ENCODE data around the gene SNX17.
"Not testable (repeated sequence)": the region's sequence is repeated elsewhere in the genome, so short reads cannot be mapped to it uniquely, and the experiment has no call there.

Gene SNX17, protein sequence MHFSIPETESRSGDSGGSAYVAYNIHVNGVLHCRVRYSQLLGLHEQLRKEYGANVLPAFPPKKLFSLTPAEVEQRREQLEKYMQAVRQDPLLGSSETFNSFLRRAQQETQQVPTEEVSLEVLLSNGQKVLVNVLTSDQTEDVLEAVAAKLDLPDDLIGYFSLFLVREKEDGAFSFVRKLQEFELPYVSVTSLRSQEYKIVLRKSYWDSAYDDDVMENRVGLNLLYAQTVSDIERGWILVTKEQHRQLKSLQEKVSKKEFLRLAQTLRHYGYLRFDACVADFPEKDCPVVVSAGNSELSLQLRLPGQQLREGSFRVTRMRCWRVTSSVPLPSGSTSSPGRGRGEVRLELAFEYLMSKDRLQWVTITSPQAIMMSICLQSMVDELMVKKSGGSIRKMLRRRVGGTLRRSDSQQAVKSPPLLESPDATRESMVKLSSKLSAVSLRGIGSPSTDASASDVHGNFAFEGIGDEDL

DNA sequence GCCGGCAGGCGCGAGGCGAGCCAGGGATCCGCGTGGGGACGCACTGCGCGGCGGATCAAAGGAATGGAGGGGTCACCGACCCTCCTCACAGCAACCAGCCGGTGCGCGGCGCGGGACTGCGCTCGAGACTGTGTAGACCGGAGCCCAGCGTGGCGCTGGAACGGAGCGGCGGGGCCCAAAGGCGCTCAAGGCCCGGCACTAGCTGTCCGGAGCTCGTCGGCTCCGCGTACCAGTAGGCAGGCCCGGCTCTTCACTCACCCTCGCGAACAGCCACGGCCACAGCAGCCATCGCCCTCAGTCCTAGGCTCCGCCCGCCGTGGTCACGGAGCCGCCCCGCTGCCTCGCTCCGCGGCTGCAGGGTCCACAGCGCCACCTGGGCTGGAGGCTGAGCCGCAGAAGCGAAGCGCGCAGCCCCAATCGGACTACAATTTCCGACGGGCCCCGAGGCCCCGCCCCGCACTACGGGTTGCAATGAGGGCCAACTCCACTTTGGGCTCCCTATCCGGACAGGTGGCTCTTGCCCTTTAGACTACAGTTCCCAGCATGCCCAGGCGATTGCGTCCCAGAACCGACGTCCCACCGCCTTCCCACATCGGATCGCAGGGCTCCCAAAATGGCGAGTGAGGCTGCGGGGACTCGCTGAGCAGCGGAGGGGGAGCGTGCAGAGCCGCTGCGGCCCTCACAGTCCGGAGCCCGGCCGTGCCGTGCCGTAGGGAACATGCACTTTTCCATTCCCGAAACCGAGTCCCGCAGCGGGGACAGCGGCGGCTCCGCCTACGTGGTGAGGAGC, at the start of gene SNX17, which contains the start of gene EIF2B4:
SNX17 (plus strand) TSS at position 591 of the 790 bp plus-strand sequence; CDS start at position 719, 128 bp downstream.
EIF2B4 (minus strand) TSS at position 313 of the 790 bp plus-strand sequence; CDS start at position 289, 24 bp downstream.
- DNase-seq (peak; percentile 99), ATAC-seq (peak; percentile 94)

DNA sequence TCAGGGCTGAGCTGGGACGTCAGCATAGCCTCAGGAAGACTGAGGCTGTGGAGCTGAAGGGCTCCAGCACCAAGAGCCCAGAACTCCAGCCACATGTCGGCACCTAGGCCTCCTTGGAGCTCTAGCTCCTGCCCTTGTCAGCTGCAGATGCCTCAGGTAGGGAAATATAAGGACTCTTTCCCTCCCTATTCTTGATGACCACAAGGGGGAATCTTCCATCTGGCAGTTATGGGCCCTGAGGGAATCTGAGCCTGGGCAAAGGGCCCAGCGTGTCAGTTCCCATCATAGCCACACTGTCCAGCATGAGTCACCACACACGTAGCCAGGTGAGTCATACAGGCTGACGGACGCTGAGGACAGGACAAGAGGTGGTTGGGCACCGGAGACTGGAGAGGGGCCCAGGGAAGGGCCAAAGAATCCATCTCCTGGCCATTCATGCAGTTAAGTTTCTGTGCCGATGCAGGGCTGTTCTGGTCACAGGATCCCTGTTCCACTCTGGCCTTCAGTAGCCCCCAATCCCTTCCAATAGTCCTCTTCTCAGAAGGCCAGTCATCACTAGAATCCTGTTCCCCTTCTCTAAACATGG, 49.4 kb upstream of the SNX17 start:
- no peak for ATAC-seq
- no peak for DNase-seq

DNA sequence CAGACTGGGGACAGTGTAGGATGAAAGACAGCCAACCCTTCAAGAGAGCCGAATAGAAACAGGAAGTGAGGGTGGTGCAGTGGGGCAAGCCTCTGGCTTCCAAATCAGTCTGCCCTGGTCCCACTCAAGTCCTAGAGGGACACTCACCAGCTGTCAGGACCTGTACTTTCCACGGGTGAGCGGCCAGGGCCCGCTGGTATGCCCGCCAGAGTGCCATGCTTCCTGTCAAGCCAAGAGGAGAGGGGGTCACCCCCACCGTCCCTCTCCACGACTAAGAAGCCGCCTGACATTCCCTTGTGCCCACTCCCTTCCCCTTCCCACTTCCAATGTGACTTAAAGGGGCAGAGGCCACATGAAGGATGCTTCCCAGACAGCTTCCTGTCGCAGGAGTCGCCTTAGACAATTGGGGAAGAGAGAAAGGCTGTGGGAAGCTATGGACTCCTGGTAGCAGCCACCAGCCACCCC, 48.1 kb upstream of the SNX17 start:
- ATAC-seq (peak; percentile 21), DNase-seq (peak; percentile 22)

DNA sequence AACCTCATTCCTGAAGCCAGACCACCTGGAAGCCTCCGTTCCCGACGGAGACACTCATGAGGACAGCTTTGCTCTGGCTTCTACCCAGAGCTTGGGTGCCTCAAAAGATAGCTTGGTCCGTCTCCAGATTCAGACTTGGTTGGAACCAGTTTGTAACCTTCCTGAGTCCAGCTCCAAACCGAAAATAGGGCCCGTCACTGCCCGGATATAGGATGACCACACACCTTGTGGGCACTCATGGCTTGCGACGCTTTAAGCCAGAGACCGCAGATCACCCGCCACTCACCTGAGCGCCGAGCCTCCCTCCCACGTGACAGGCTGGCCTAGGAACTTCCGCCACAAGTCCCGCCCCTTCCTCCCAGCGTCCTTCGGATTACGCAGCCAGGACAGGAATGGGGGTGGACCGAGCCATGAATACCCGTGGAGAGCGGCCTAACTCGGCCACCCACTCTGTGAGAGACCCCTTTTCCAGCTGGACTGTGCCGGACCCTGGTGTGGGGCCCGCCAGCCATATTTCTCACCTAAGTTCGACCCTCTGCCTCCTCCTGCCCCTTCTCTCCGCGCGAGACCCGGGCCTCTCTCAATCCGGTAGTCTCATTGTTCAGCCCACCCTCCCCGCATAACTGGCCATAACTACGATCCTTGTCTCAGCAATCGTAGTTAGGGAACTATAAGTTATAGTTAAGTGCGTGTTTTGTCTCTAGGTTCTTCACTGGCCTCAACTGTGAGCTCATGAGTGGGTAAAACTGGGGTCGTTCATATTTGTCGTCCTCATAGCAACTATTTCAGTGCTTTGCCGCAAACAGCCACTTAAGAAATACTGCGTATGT, 47.4 kb upstream of the SNX17 start, which contains the start of gene MPV17:
MPV17 (minus strand) TSS at position 332 of the 830 bp plus-strand sequence. CDS start 580 bp downstream, outside the sequence.
- DNase-seq (peak; percentile 90), ATAC-seq (peak; percentile 96)

DNA sequence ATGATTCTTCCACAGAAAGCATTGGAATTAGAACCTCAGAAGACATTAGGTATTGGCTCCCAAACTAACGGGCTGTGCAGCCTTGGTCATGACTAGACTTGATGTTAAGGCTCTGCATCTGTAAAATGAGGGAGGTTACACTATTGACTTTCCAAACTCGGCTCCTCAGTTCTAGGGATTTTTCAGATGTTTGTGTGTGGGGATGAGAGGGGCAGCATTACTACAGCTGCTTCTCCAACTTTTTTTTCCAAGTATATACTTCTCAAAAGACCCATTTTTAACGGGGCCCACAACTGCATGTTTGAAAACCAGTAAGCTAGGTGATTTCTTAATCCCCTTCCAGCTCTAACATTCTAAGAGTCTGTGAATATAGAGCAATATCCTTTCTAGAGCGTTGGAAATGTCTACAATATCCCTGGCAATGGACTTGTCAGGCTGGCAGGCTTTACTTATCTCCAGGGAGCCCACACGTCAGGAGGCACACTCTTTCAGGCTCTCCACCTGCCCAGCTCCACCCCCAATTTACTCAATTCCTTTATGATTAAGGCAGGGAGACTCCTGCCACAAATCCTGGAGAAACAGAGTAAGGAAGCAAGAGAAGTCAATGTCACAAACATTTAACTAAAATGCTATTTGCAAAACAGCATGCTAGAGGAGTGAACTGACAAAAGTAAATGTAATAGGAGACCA, 46.7 kb upstream of the SNX17 start:
- ATAC-seq, result peak; percentile 3
- no peak for DNase-seq

DNA sequence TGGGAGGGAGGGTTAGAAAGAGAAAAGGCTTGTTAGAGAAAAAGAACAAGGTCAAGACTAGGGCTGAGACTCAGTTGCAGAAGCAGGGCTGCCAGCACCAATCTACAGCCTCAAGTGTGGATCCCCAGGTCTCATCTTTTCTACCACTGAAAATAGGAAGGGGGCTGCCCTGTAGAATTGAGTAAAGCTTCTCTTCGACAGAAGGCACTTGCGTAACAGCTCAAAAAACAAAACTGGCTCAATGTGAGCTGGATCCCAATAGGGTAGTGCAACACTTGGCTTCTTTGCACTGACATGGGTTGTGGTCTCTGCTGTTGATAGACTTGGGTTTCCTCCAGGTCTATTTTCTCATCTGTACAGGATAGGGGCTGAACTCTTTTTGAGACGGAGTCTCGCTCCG, 45.7 kb upstream of the SNX17 start:
- ATAC-seq, result no peak
- no peak for DNase-seq

DNA sequence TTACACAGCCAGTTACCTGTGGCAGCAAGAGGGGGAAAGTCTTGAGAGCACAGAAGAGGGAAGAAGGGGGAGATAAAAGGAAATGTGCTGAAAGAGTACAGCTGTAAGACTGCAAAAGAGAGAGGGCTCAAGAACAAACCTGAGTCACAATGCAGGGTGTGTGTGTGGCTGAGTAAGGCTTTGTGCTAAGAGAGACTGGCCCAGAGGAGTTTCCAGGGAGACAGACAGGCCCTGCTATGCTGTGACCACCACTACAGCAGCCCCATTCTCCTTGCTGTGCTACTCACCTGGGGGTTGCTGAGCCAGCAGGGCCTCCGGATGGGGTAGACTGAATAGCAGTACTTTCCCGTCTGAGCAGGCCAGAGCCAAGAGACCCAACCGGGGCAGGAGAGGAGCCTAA, 35.1 kb upstream of the SNX17 start:
- ATAC-seq (no peak), DNase-seq (no peak)

DNA sequence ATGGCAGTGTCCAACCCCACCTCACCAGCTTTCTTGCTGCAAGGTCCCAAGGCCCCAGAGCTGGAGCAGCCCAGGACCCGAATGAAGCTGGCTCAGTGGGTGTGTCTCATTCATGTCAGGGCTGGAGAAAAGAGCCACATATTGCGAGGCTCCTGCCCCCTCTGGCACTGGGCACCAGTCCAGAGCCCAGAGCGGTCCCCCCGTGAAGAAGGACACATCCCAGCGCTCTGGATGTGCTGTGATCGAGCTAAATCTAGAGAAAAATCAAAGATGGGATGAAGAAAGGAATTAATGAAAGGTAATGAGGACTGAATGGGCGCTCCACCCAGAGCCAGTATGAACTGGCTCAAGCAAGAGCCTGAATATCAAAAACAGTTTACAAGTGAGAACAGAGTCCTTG, 34.2 kb upstream of the SNX17 start:
- ATAC-seq (no peak), DNase-seq (no peak)

DNA sequence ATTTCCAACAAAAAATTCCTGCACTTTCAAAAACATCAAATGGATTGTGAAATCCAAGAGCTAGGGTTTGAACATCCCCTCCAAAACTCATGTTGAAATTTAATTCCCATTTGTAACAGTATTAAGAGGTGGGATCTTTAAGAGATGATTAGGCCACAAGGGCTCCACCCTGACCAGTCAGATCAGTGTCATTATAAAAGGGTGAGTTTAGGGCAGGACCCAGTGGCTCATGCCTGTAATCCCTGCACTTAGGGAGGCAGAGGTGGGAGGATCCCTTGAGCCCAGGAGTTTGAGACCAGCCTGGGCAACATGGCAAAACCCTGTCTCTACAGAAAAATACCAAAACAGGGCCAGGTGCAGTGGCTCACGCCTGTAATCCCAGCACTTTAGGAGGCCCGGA, 22.8 kb upstream of the SNX17 start:
- ATAC-seq (no peak), DNase-seq (no peak)

DNA sequence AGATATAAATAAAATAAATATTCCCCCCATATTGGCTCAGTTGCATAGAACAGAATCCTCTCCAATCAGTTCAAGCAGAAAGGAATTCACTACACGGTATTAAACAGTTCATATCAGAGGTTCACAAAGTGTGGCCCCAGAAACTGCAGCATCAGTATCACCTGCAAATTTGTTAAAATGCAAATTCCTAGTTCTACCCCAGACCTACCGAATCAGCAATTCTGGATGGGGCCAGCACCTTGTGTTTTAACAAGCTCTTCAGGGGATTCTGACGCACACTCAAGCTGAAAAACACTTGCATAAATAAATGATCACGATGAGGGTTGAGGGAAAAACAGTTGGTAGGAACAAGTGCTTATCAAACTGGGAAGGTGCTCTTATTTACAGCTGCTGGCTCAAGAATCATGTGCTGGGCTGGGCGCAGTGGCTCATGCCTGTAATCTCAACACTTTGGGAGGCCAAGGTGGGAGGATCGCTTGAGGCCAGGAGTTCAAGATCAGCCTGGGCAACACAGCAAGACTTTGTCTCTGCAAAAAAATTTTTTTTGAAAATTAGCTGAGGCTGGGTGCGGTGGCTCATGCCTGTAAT, 20.2 kb upstream of the SNX17 start:
- ATAC-seq, result no peak
- DNase-seq, result no peak

DNA sequence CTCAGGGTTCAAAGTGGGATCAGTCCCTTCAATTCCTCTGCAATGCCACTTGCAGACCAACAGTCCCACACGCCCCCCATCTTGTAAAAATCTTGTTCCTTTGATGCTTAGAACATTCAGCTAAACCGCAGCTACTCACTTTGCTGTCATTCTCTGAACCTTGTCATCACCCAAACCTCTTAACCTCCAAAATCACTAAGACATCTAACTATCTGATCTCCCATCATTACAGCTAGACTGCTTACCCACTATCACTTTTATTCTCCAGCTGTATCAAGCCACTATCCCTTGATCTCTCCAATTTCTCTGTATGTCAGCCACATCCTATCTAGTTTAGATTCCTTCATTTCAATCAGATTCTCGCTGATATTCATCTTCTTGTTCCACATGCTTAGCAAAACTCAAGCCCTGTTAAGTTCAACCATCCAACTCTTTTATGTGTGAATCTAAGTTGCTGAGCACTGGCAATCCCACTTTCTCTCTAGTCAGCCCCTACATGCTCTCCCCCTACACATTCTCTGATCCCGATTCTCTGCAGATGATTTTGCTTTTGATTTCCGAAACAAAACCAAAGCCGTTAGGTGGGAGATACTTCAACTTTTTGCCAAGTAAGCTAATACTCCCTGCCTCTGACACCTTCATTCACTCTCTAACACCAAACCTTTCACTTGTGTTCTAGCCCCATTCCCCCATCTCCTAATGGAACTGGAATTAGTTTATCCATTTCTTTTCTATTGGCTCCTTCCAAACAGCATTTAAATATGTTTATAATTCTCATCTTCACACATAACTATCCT, 18.4 kb upstream of the SNX17 start:
- ATAC-seq (peak; percentile 37), DNase-seq (no peak)

DNA sequence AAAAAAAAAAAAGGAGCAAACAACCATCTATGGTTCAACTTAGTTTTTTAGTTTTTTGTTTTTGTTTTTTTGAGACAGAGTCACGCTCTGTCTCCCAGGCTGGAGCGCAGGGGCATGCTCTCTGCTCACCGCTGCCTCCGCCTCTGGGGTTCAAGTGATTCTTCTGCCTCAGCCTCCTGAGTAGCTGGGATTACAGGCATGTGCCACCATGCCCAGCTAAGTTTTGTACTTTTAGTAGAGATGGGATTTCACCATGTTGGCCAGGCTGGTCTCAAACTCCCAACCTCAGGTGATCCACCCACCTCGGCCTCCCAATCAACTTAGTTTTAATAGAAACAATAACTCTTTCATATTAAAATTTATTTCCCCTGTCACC, 17.0 kb upstream of the SNX17 start:
- not testable (repeated sequence) for DNase-seq, ATAC-seq

DNA sequence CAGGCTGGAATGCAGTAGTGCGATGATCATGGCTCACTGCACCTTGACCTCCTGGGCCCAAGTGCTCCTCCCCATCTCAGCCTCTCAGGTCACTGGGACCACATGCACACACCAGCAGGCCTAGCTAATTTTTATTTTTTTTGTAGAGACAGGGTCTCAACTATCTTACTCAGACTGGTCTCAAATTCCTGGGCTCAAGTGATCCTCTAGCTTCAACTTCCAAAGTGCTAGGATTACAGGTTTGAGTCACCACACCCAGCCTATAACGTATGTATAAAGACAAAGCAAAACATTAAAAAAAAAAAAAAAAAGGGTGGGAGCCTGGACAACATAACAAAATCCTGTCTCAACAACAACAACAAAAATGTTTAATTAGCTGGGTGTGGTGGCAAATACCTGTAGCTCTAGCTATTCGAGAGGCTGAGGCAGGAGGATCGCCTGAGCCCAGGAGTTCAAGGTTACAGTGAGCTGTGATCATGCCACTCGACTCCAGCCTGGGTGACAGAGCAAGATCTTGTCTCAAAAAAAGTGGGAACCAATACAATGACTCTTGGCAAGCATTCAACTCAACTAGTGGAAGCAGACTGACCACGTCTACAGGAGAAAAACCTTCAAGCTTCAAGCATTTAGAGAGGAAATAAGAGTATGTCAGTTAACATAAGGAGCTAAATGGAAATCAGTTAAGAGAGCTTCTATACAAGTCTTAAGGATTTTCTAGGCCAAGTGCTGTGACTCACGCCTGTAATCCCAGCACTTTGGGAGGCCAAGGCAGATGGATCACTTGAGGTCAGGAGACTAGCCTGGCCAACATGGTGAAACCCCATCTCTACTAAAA, 16.4 kb upstream of the SNX17 start:
- no peak for ATAC-seq
- no peak for DNase-seq

DNA sequence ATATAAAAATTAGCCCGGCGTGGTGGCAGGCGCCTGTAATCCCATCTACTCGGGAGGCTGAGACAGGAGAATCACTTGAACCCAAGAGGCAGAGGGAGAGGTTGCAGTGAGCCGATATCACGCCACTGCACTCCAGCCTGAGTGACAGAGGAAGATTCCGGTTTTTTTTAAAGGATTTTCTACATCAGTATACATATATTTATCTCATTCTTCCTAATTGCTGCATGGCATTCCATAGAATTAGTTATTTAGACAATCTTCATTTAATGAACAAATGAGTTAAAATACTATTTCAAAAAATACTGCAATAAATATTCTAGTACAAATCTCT, 15.9 kb upstream of the SNX17 start:
- DNase-seq (no peak), ATAC-seq (no peak)

DNA sequence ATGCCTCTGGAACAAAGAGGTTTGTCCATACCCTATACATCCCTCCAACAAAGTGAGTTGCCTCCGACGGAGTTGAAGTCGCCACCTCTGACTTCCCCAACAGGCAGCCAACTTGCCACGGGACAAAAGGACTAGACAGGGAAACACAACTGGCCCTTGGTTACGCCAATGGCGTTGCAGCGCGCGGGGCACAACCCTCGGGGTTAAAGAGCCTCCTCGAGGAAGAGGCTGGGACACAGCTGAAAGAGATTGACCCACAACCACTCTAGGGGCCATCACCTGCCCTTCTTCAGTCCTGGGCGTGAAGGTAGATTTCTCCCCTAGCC, 14.4 kb upstream of the SNX17 start:
- peak; percentile 67 for DNase-seq
- ATAC-seq, result peak; percentile 41

DNA sequence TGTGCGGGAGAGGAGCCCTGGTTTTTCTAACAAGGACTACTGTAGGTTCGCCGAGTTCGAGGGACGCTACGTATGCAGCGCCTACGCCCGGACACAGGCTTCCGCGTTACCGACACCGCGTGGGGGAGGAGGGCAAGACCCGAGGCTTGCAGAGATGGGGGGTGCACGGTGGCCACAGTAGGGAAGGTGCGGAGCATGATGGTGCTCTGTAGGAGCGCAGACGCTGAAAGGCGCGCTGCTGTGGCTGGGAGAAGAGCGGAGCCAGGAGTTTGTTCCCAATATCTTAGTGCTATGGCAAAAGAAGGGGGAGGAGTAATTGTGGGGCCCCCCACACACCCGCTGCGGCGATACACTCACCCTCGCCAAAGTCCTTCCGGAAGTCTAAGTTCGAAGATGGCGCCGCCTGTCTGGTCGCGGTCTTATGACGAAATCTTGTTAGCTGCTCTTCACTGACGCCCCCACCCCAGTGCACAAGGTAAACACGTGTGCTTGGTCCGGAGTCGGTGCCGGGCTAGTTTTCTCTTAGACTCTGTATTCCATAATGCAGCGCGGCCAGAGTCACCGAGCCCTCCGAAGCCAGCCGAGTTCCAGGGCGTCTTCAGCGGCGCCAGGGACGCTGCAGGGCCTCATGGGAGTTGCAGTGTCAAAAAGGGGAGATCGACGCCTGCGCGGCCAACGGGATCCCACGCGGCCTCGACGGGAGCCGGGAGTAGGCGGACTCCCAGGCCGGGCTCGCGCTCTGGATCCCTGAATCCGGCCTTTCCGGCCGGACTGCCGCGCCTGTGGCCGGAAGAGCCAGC, 13.8 kb upstream of the SNX17 start, which contains the start of gene GTF3C2:
GTF3C2 (minus strand) TSS at position 383 of the 800 bp plus-strand sequence. CDS start 13,210 bp downstream, outside the sequence.
- DNase-seq, result peak; percentile 90
- ATAC-seq, result peak; percentile 80

DNA sequence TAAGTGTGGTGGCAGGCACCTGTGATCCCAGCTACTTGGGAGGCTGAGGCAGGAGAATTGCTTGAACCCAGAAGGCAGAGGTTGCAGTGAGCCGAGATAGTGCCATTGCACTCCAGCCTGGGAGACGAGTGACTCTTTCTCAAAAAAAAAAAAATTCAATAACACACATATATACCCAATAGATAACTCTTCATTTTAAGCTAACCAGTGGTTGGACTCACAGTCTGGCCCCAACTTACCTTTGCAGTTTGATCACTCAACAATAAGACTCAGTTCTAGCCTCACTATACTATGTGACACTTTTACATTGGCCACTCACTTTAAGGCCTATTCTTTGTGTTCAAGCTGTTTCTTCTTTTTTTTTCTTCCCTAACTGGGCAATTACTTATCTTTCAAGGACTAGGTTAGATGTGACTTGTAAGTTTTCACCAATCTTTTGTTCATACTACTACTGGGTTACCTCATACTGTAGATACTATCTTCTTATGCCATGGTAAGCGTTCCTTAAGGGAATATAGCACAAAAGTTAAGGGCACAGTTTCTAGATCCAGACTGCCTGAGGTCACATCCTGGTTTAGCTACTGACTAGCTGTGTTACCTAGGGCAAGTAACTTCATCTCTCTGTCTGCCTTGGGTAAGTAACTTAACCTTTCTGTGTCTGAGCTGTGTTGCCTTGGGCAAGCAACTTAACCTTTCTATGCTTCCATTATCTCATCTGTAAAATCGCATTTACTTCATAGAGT, 7.6 kb upstream of the SNX17 start:
- DNase-seq (no peak), ATAC-seq (no peak)

All from stimulated activated naive CD8-positive, alpha-beta T cell treated with anti-CD3 and anti-CD28 coated beads, Interleukin-15, Interleukin-2, amounts not matched to agents 100 U/mL and 50 U/mL, for 24 hours (primary cell).